Retina (tissue), 1 donor: ENCODE measurements around the gene NMNAT1.
"Not testable (repeated sequence)": the region's sequence is repeated elsewhere in the genome, so short reads cannot be mapped to it uniquely, and the experiment has no call there.

Source experiments
- DNase-seq: peaks from one replicate; pipeline ENCODE4 v3.0.0-alpha.2; 2016

The NMNAT1 gene

DNA sequence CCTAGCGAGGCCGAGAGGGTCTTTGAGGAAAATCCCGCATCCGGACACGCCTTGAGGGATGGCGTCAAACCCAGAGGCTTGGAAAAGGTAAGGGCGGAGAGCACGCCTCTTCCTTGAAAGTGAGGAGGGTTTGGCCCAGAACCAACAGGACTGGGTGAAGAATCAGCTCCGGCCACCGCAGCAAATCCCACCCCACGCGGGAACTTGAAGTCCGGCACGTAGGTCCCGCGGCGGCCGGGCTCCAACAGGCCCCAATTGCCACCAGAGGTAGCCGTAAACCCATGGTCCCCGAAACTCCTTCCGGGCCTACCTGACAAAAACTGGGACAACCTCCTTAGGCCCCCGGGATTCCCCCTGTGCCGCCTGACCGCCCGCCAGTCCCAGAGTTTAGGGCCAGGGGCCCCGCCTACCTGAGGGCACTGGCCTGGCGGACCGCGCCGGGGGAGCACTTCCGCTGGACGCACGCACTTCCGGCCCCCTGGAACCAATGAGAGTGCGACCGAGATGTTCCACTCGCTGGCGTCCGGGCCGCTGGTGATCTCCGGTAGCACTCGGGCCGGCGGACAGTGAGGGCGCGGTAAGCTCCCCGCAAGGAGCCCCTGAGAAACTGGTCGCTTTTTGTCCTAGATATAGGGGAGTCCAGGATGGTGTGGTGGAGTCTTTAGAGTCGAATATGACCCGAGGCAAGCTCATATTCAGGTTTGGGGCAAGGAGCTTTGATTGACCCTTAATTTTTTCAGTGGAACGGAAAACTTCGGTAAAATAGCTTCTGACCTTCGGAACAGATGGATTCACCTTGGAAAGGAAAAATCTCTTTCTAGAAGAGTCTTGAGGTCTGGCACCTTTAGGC is at the start of gene NMNAT1, which contains the start of gene LZIC:
Gene NMNAT1 (plus strand): TSS at position 537 of the 850 bp plus-strand sequence. CDS start 28,599 bp downstream, outside the sequence.
Gene LZIC (minus strand): TSS at position 453 of the 850 bp plus-strand sequence. CDS start 6,772 bp downstream, outside the sequence.
- DNase-seq, result peak; percentile 98

DNA sequence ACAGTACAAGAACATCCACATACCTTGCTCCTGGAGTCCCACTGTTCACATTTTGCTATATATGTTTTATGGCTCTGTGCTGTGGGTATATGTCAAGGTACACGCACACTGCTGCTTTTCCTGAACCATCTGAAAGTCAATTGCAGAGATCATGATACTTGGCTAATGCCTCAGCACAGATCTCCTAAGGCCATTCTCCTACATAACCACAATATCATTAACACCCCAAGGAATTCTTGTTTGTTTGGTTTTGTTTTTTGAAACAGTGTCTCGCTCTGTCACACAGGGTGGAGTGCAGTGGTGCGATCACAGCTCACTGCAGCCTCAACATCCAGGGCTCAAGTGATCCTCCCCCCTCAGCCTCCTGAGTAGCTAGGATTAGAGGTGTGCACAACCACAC is 49.2 kb upstream of the NMNAT1 start:
- DNase-seq, result no peak

DNA sequence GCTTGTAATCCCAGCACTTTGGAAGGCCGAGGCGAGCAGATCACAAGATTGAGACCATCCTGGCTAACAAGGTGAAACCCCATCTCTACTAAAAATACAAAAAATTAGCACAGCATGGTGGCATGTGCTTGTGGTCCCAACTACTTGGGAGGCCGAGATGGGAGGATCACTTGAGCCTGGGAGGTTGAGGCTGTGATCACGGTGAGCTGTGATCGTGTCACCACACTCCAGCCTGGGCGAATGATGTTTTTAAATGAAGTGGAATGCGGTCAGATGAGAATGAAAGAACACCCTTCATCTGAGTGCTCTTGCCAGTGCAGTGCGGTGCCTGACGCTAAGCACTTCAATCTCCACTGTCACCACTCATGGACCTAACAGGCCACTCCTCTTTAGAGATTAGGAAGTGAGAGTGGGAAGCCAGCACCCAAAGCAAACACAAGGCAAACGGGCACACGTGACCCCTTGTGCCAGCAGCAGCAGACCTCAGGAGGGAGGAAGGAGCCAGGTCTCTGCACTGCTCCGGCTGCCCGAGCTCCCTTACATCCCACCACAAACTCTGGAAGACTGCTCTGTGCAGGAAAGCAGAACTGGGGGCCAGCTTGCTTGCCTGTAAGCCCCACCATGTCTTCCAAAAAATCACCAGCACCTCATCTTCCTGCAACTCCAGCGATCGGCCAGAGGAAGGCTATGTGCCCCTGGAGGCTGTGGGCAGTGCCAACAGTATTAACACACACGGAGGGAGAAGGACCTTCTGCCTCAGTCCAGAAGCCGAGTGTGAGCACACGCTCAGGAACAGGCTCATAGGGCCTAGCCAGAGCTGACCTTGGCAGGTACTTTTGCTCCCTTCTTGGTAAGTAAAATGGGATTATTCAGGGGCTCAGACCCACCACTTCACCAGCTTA is 42.9 kb upstream of the NMNAT1 start:
- no peak for DNase-seq

DNA sequence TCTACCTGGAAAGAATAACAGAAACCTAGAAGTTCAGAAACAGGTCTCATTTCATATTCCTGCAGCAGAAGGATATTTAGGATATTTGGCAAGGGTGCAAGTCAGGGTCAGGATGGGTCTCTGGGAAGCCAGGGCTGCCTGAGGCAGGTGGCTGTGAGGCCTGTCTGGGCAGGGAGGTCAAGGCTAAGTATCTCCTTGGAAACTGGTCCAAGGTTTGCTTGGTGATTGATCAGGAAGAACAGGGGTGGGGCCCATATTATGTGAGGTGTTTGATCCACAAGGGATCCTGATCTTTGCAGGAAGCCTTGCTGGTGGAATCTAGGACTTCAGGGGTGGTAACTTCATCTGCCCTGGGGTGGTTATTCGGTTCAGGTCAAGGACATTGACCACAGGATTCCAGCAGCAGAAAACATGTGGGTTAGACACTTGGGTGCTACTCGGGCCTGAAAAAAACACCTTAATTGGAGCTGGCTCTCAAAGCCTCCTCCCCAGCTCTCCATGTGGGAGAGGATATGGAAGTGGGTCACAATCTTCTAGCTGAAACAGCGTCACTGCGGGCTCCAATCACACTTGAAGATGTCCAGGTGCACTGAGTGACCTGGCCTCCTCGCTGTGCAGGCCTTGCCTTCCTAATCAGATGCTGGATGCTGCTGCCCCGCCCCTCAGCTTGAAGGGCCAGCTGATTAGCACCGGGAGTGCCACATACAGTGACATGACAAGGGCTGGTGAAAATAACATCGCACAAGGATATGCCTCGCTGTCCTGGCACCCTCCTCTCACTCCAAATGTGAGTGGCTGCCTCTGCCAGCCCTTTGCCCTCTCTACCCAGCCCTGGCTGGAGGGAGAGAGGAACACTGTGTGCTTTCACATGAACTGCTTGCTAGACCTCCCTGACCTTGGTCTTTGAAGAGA is 41.9 kb upstream of the NMNAT1 start:
- no peak for DNase-seq

DNA sequence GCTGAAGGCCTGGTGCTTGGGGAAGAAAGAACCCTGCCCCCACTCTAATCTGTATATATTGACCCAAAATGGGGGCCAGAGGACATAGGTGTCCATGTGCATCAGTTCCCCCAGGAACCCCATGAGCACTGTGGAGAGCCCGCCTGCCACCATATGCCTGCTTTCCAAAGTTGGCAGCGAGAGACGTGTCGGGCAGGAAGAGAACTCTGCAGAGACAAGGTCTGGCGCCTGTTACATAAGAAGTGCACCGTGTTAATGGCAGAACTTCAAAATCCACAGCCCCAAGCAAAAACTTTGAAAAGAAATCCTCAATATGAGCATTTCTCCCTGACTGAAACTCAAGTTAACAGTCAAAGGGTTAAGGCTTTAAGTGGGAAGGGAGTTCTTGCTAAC is 41.2 kb upstream of the NMNAT1 start:
- DNase-seq, result no peak

DNA sequence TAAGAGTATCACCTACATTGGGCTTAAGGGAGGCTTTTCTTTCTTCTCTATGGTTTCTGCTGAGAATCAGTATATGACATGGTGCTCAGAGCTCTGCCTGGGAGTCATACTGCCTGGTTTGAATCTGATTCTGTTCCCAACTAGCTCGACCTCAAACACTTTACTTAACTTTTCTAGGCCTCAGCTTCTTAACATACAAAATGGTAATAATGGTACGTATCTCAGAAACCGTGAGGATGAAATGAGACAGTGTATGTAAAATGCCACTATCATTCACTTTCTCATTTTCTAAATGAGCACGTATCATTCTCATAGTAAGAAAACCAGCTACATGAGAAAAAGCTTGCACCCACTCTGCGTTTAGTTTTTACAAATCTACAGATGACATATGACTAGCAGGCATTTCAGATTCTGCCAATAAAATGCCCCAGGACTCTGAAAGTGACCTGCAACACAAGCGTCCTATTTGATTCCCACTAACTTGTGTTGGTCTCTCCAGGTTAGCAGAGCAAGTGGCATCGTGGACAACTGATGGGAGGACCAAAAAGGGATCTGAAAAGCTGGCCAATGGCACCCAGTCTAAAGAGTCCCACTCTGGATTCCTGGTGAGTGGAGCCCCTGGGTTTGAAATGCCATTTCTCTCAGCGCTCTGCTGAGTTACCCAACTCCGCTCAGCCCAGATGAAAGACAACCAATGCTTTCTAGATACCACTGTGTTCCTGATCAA is 39.3 kb upstream of the NMNAT1 start:
- no peak for DNase-seq

DNA sequence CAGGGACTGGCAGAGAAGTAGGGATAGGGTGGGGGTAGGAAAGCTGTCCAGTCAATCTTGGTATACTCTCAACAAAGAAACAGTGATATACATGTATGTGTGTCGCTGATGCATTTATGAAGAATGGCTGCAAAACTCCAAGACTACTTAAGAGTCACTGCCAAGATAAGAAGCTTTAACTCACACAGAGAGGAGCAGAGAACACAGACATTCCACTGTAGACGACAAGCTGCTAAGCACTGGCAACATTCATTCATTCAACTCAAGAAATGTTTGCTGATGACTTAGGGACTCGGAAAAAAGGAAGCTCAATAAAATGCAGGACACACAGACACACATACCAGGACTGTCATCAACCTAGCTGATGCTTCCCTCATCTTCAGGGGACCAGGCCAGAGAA is 38.7 kb upstream of the NMNAT1 start:
- no peak for DNase-seq

DNA sequence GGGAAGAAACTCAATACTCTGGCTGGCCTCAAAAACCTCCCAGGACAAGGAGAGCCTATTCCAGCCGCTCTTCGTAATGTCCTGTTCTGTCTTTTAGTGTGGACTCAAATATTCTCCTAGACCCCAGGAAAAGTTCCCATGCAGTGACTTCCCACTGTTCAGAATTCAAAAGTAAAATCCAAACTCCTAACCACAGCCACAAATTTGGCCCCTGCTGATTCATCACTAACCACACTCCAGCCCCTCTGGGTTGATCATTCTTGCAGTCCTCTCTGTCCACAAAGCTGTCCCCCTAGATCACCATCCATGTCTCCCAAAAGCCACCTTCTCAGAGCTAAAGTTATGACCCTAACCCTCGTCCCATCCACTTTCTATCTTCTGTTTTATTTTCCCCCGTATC is 38.3 kb upstream of the NMNAT1 start:
- DNase-seq, result no peak

DNA sequence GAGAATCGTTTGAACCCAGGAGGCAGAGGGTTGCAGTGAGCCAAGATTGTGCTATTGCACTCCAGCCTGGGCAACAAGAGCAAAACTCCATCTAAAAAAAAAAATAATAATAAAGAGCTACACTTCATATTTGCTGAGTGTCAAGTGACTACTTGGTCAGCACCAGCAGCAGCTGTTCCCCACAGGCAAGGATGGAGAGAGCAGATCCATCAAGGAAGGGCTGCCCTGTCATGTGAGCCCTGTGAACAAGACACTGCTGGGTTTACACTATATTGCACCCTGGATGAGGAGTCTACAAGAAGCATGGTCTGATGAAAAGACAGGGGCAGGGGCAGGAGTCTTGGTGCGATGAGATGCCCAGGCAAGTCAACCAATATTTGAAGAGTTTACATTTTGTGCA is 36.8 kb upstream of the NMNAT1 start:
- DNase-seq, result no peak

DNA sequence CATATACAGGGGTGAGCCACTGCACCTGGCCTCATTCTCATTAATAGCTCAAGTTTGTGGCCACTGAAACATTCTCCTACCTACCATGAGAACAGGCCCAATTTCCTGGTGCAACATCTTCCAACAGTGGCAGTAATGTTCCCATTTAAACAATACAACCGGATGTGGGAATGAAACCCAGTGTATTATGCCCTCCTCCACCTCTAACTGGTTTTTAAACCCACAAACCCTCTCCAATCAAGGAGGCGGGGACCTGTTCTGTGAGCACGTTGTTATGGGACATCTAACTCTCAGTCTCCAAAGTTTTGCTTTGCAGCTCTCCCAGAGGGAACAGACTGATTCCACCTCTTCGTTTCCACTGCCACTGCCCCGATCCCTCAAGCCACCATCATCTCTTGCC is 35.8 kb upstream of the NMNAT1 start:
- no peak for DNase-seq

DNA sequence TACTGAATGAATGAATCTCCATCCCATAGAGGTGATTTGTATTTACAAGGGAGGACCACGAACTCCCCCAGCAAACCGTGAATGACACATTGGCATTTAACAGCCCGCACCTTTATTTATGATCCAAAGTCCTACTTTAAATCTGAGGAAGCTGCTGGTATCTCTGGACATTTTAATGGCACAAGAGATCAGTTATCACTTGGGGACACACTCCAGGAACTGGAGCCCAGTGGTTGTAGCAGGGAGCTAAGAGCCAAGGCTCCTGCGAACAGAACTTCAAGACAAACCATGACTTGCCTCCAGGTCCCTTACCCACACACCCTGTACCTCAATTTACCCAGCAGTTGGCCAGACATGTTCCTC is 34.4 kb upstream of the NMNAT1 start:
- no peak for DNase-seq

DNA sequence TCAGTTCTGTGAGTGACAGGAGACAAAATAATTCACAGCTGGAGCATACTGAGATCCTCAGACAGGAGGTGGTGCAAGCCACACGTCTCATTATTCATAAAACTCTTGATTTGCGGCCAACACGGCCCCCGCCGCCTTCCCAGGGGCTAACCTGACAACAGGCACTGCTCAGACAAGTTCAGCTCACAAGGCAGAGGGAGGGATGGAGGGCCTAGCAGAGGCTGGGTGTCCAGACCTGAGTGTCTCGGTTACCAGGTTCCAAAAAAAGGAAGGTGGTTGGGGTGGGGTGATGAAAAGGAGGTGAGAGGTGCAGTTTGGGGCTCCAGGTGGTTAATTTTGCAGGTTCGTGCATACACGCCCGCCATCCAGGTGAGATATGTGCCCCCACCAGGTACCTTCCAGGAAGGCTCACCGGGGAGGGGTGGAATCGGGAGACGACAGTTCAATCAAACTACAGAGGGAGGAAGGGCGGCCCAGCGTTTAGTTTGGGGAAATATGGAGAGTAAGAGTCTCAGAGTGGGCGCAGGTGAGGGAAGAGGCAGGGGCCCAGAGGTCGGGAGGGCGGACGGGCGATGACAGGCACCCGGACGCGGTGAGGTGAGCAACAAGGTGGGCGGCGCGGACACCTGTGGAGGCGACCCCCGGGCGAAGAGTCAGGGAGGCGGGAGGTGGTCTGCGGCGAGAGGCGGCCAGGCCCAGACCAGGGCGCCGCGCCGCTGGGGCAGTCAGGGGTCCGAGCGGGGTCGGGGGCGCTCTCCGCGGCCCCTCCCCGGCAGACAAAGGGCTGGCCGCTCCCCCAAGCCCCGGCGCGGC is 33.8 kb upstream of the NMNAT1 start:
- peak; percentile 46 for DNase-seq

DNA sequence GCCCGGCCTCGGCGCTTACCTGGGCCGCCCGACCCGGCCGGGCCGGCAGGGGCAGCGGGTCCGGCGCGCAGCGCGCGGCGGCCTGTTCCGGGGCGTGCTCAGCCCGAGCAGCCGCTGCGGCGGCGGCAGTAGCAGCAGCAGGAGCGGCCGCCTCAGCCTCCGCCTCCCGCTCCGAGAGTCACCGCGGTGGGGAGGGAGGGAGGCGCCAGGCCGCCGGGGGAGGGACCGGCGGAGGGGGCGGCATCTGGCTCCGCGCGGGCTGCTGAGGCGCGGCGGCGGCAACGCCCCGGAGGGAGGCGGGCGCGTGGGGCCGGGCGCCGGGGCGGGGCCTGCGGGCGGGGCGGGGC is 33.2 kb upstream of the NMNAT1 start, which contains the start of gene CTNNBIP1:
Gene CTNNBIP1 (minus strand): TSS at position 194 of the 347 bp plus-strand sequence. CDS start 38,205 bp downstream, outside the sequence.
- no peak for DNase-seq

DNA sequence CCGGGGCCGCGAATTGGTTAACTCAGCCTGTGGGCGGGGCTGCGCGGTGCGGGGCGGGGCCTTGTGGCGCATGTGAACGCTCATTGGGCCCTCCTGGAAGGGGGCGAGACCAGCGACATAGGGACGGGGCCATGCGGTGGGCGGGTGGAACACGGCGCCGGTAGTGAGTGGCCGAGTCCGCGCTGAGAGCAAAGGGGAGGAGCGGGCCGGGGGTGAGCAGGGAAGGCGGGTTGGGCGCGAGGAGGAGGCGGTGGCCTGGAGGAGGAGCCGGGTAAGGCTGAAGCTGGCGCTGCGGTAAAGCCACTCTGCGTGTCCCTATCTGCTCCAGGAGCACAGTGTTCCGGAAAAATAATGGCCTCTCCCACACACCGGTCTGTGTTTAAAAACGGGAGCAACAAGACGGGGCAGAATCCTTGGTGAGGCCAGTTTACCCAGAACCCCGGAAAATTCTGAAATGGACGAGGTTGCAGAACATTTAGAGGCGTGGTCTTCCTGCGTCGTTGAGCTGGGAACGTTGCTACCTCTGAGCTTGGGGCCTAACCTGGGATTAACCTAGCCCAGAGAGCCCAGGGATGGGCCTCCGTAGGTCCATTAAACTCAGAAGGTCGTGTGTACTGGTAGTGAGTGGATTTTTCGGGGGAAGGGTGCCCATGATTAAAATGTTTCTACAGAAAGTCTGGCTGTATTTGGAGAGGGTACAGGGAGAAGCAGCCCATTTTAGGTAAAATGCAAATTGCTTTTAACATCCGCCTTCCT is 32.7 kb upstream of the NMNAT1 start:
- peak; percentile 95 for DNase-seq

DNA sequence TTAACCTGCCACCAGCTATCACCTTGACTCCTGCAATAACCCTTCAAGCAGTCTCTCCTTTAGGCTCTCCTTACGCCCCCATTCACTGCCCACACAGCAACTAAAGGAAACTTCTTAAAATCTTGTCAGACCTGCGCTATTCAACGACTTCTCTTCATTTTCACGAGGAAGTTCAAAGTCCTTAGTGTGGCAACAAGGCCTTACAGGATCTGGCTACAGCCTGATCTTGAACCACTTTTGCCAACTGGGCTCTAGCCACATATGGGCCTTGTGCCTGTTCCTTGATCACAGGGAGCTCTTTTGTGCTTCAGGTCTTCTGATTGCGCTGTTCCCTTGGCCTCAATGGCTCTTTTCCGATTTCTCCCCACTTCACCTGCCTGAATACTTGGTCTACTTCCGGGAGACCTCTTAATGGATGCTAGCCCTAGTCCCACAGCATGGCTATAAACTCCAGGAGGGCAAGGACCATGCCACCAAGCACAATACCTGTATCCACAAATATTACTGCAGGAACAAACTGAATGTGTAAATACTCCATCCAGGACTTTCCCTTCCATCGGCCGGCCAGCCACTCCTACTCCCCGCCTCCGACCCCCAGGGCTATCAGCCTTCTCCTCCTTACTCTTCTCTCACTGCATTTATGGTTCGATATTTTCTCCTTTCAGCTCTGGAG is 30.9 kb upstream of the NMNAT1 start:
- DNase-seq, result no peak

DNA sequence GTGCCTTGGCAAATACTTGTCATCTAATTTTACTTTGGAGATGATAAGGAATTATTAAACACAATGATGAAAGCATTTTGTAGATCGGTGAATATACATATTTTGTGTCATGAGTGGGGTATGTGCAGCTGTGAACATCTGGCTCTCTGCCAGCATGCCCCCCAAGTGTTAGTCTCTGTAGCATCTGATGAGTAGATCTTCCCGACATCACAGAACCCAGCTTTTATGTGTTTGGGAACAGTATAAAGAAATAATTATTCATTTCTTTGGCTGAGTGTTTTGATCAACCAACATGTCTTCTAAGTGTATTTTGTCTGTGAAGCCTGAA is 28.7 kb upstream of the NMNAT1 start:
- no peak for DNase-seq

DNA sequence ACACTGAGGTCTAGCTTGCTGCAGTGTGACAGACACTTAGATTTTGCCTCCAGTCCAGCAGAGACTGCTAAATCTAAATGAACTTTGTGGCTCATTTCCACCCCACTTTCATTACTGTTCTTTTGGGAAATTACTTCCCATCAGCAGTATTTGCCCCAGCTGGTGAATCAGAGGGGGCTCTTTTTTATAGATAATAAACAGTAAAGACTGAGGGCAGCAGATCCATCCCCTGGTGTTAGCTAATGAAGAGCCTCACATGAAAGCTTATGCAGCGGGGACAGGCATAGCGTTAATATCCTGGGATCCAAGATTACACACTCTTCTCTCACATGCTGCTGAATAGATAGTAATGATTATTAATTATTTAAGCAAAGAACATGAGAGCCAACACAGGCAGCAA is 26.8 kb upstream of the NMNAT1 start:
- no peak for DNase-seq

DNA sequence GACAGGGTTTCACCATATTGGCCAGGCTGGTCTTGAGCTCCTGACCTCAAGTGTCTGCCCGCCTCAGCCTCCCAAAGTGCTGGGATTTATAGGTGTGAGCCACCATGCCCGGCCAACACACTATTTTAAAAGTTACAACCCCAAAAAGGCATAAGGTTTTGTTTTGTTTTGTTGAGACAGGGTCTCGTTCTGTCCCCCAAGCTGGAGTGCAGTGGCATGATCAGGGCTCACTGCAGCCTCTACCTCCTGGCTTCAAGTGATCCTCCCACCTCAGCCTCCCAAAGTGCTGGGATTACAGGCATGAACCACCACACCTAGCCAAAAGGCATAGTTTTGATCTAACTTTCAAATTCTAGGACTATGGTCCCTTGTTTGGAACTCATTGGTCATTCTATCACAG is 25.8 kb upstream of the NMNAT1 start:
- not testable (repeated sequence) for DNase-seq

DNA sequence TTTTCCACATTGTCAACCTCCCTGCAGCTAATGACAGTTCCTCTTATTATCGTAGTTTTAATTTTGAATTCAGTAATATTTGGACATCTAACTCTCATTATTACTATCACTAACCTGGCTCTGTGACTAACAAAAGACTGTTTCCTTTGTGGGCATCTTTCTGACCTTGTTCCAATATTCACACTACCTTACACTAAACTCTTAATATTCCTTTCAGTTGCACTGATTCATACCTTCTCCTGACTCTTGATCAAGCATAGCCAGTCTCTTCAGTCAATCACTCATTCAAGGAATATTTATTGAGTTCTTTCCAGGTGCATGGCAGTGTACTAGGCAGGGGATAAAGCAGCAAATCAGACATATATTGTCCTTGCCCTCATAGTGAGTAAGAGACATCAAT is 25.4 kb upstream of the NMNAT1 start:
- DNase-seq, result no peak

DNA sequence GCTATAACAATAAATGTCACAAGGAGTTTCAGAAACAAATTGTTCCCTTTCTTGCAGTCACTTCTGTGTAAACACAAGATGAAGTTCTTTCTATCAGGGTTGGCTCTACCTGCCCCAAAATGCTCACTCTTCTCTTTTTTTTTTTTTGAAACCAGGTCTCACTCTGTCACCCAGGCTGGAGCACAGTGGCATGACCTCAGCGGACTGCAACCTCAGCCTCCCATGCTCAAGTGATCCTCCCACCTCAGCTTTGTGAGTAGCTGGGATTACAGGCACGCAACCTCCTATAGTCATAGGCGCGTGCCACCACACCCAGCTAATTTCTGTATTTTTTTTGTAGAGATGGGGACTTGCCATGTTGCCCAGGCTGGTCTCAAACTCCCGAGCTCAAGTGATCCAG is 22.7 kb upstream of the NMNAT1 start:
- no peak for DNase-seq
